Measurements from ENCODE around the gene ADAMTSL3.

DNA sequence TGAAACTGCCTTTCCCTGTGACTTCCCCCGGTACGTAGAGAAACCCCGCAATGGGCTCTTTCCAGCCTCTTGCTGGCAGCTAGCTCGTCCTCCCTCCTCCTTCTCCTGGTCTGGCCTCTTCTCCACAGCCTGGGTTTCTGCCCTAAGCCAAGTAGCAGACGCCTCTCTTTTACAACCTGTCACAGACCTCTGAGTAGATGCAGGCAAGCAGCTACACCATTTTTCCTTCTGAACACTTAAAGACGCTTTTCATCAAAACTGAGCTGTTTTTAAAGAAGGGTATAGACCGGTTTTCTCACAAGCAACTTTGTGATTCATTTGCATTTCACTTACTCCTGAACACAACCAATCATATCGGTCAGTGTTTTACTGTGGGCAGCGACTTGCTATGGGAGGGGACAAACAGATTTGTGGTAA, 32.0 kb downstream of the ADAMTSL3 start:
- TF ChIP-seq YY1 (IDR thresholded peaks at IDR 0.05; ENCODE audit: low read depth) (no peak), FOXM1 (IDR thresholded peaks at IDR 0.05; ENCODE audit: borderline replicate concordance, low read depth) (no peak), TAF1 (IDR thresholded peaks at IDR 0.05; ENCODE audit: low read depth) (no peak), NFIC (IDR thresholded peaks at IDR 0.05) (no peak), EGR1 (IDR thresholded peaks at IDR 0.05) (no peak), EP300 (IDR thresholded peaks at IDR 0.05; ENCODE audit: borderline replicate concordance) (no peak), TCF12 (IDR thresholded peaks at IDR 0.05; ENCODE audit: low read depth) (no peak), RAD21 (IDR thresholded peaks at IDR 0.05; ENCODE audit: low read depth) (no peak), TEAD4 (IDR thresholded peaks at IDR 0.05) (no peak), CEBPB (IDR thresholded peaks at IDR 0.05) (no peak), ZBTB7A (IDR thresholded peaks at IDR 0.05; ENCODE audit: low read depth) (no peak)
- TF ChIP-seq, protein P1, sequence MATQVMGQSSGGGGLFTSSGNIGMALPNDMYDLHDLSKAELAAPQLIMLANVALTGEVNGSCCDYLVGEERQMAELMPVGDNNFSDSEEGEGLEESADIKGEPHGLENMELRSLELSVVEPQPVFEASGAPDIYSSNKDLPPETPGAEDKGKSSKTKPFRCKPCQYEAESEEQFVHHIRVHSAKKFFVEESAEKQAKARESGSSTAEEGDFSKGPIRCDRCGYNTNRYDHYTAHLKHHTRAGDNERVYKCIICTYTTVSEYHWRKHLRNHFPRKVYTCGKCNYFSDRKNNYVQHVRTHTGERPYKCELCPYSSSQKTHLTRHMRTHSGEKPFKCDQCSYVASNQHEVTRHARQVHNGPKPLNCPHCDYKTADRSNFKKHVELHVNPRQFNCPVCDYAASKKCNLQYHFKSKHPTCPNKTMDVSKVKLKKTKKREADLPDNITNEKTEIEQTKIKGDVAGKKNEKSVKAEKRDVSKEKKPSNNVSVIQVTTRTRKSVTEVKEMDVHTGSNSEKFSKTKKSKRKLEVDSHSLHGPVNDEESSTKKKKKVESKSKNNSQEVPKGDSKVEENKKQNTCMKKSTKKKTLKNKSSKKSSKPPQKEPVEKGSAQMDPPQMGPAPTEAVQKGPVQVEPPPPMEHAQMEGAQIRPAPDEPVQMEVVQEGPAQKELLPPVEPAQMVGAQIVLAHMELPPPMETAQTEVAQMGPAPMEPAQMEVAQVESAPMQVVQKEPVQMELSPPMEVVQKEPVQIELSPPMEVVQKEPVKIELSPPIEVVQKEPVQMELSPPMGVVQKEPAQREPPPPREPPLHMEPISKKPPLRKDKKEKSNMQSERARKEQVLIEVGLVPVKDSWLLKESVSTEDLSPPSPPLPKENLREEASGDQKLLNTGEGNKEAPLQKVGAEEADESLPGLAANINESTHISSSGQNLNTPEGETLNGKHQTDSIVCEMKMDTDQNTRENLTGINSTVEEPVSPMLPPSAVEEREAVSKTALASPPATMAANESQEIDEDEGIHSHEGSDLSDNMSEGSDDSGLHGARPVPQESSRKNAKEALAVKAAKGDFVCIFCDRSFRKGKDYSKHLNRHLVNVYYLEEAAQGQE (IDR thresholded peaks at IDR 0.05; ENCODE audit: low read depth), result no peak
- TF ChIP-seq, protein P2, sequence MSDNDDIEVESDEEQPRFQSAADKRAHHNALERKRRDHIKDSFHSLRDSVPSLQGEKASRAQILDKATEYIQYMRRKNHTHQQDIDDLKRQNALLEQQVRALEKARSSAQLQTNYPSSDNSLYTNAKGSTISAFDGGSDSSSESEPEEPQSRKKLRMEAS (IDR thresholded peaks at IDR 0.05), result no peak
- TF ChIP-seq, protein P3, sequence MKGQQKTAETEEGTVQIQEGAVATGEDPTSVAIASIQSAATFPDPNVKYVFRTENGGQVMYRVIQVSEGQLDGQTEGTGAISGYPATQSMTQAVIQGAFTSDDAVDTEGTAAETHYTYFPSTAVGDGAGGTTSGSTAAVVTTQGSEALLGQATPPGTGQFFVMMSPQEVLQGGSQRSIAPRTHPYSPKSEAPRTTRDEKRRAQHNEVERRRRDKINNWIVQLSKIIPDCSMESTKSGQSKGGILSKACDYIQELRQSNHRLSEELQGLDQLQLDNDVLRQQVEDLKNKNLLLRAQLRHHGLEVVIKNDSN (IDR thresholded peaks at IDR 0.05), result no peak
